ENCODE results near the gene GNAO1. TPM values are rescaled to one million over a fixed set of nuclear protein-coding genes. Genes with fewer than 3 reads are reported as not detected.

GNAO1 gene
- total and polyA plus RNA-seq, 2 of the 13 experiments (the other 11 are each of a cell fraction or from before 2014, with no cell fraction given) = not detected

DNA sequence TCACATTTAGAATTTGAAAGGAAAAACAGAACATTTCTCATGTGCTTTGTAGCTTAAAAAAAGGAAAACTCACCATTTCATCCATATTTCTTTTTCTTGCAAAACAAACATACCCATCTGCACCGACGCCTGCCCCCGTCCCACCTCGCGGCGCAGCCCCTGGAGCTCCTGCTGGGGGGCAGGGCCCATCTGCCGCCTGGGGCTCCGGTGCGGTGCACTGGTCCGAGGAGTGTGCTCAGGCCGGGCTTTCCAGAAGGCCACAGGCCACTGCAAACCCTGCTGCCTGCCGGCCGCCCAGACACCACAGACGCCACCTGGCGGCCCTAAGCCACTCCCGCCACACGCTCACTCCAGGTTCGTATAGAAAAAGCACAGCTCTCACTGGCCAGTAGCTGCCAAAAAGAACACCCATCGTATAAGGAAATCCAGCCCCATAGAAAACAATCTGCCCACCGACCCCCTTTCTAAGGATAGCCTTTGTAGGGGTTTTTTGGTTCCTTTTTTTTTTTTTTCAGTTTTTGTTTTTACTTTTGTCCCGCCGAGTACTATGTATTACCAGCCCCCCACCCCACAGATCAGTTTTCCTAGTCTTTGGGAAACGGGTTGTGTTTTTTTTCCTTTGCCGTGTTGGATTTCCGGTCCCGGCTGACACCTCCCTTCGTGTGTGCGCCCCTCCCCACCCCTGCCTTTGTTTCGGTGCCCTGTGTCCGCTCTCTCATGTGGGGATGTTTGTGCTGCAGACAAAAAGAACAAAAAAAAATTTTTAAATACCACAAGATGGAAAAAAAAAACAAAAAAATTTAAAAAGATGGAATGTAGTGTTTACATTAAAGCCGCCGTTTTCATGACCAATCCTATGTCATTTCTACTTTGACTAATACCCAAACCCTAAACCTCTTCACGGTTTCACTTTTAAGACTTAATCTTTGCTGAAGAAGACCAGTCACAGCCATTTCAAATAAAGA, 165.3 kb downstream of the GNAO1 start (continued):
- no peak for TF ChIP-seq ZNF746 (CRISPR knock-in tag; IDR thresholded peaks at IDR 0.05)
- no peak for TF ChIP-seq SMARCE1 (IDR thresholded peaks at IDR 0.05; ENCODE audit: borderline replicate concordance)
- TF ChIP-seq ZNF33A (CRISPR knock-in tag; IDR thresholded peaks at IDR 0.05; ENCODE audit: borderline replicate concordance) = no peak
- 0 out of 2 replicates have a peak, but pooled peaks have one; percentile 15 for TF ChIP-seq SP5 (CRISPR knock-in tag; IDR thresholded peaks at IDR 0.05; ENCODE audit: borderline replicate concordance, low read depth)
- TF ChIP-seq, protein P1, sequence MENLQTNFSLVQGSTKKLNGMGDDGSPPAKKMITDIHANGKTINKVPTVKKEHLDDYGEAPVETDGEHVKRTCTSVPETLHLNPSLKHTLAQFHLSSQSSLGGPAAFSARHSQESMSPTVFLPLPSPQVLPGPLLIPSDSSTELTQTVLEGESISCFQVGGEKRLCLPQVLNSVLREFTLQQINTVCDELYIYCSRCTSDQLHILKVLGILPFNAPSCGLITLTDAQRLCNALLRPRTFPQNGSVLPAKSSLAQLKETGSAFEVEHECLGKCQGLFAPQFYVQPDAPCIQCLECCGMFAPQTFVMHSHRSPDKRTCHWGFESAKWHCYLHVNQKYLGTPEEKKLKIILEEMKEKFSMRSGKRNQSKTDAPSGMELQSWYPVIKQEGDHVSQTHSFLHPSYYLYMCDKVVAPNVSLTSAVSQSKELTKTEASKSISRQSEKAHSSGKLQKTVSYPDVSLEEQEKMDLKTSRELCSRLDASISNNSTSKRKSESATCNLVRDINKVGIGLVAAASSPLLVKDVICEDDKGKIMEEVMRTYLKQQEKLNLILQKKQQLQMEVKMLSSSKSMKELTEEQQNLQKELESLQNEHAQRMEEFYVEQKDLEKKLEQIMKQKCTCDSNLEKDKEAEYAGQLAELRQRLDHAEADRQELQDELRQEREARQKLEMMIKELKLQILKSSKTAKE (CRISPR knock-in tag; IDR thresholded peaks at IDR 0.05; ENCODE audit: borderline replicate concordance) = no peak
- TF ChIP-seq KLF12 (CRISPR knock-in tag; IDR thresholded peaks at IDR 0.05; ENCODE audit: borderline replicate concordance) = 0 out of 2 replicates have a peak, but pooled peaks have one; percentile 56
- no peak for TF ChIP-seq BRCA1 (CRISPR knock-in tag; IDR thresholded peaks at IDR 0.05)
- no peak for TF ChIP-seq ZNF678 (CRISPR knock-in tag; IDR thresholded peaks at IDR 0.05)
- peak; percentile 67 for TF ChIP-seq ZNF18 (CRISPR knock-in tag; IDR thresholded peaks at IDR 0.05; ENCODE audit: insufficient replicate concordance)
- TF ChIP-seq THAP11 (CRISPR knock-in tag; IDR thresholded peaks at IDR 0.05) = peak; percentile 63; the same call in 1 of the 2 replicates
- TF ChIP-seq, protein P2, sequence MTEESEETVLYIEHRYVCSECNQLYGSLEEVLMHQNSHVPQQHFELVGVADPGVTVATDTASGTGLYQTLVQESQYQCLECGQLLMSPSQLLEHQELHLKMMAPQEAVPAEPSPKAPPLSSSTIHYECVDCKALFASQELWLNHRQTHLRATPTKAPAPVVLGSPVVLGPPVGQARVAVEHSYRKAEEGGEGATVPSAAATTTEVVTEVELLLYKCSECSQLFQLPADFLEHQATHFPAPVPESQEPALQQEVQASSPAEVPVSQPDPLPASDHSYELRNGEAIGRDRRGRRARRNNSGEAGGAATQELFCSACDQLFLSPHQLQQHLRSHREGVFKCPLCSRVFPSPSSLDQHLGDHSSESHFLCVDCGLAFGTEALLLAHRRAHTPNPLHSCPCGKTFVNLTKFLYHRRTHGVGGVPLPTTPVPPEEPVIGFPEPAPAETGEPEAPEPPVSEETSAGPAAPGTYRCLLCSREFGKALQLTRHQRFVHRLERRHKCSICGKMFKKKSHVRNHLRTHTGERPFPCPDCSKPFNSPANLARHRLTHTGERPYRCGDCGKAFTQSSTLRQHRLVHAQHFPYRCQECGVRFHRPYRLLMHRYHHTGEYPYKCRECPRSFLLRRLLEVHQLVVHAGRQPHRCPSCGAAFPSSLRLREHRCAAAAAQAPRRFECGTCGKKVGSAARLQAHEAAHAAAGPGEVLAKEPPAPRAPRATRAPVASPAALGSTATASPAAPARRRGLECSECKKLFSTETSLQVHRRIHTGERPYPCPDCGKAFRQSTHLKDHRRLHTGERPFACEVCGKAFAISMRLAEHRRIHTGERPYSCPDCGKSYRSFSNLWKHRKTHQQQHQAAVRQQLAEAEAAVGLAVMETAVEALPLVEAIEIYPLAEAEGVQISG (CRISPR knock-in tag; IDR thresholded peaks at IDR 0.05) = peak; percentile 83
- 0 out of 2 replicates have a peak, but pooled peaks have one; percentile 48 for TF ChIP-seq DRAP1 (CRISPR knock-in tag; IDR thresholded peaks at IDR 0.05)
- TF ChIP-seq PHF8 (CRISPR knock-in tag; IDR thresholded peaks at IDR 0.05) = peak; percentile 82
- TF ChIP-seq MIER3 (CRISPR knock-in tag; IDR thresholded peaks at IDR 0.05; ENCODE audit: borderline replicate concordance) = peak; percentile 81; the same call in 1 of the 2 replicates
- TF ChIP-seq TRAFD1 (CRISPR knock-in tag; IDR thresholded peaks at IDR 0.05; ENCODE audit: borderline replicate concordance) = 0 out of 2 replicates have a peak, but pooled peaks have one; percentile 37
- TF ChIP-seq ZNF264 (CRISPR knock-in tag; IDR thresholded peaks at IDR 0.05) = peak; percentile 83; the same call in 1 of the 2 replicates
- TF ChIP-seq ZSCAN22 (CRISPR knock-in tag; IDR thresholded peaks at IDR 0.05) = no peak
- TF ChIP-seq PHF21A (CRISPR knock-in tag; IDR thresholded peaks at IDR 0.05) = peak; percentile 74; the same call in 1 of the 2 replicates
- TF ChIP-seq ZIK1 (CRISPR knock-in tag; IDR thresholded peaks at IDR 0.05; ENCODE audit: borderline replicate concordance, low read depth) = peak; percentile 76; the same call in 1 of the 2 replicates

Data from HepG2 (cell line).